Central memory CD8-positive, alpha-beta T cell (primary cell): Measurements from ENCODE around the gene CXCR5.

Source experiments
- ATAC-seq: fragments of 150-1000 bp; cut with Tn5 transposase; replicated peaks from 2 replicates; pipeline ENCODE4 v1.10.0; 2022; ENCODE audit warnings: mild to moderate bottlenecking, moderate FRiP score, moderate number of reproducible peaks; ENCODE audit not compliant: poor library complexity, severe bottlenecking; ENCODE audit errors: extremely low read depth
- DNase-seq, 2 donors: peaks; one replicate each; pipeline ENCODE4 v3.0.0; 2021; ENCODE audit warnings: low spot score in 2 of 2
- H3K27ac Mint-ChIP-seq: one replicate; pipeline ENCODE4 v1.8.0; 2022; ENCODE audit warnings: low read depth, mild to moderate bottlenecking, moderate library complexity, mixed read lengths
- H3K27me3 Mint-ChIP-seq: one replicate; pipeline ENCODE4 v1.8.0; 2022; ENCODE audit warnings: mixed read lengths
- H3K36me3 Mint-ChIP-seq: one replicate; pipeline ENCODE4 v1.8.0; 2022; ENCODE audit warnings: mild to moderate bottlenecking, moderate library complexity, mixed read lengths; ENCODE audit not compliant: insufficient read depth
- H3K4me1 Mint-ChIP-seq: one replicate; pipeline ENCODE4 v1.8.0; 2022; ENCODE audit warnings: mixed read lengths
- H3K4me3 Mint-ChIP-seq: one replicate; pipeline ENCODE4 v1.8.0; 2022; ENCODE audit warnings: mild to moderate bottlenecking, moderate library complexity, mixed read lengths
- H3K9me3 Mint-ChIP-seq: one replicate; pipeline ENCODE4 v1.8.0; 2022; ENCODE audit warnings: mixed read lengths

Gene CXCR5

GRCh38 chr11:118931571-118931970 lies 47.9 kb downstream of the CXCR5 start:
- DNase-seq (no peak), ATAC-seq (no peak)
- Mint-ChIP-seq H3K4me1 (peaks cover 35% of the 10 kb centered on the region), H3K4me3 (no peak overlapping the region), H3K27ac (no peak overlapping the region), H3K9me3 (no peaks in the 10 kb centered on the region), H3K27me3 (no peaks in the 10 kb centered on the region), H3K36me3 (peaks cover 30% of the 10 kb centered on the region)

- ATAC-seq (no peak), DNase-seq (no peak)
- H3K36me3 Mint-ChIP-seq = peaks cover 16% of the 10 kb centered on the region
- no peak overlapping the region for H3K27ac Mint-ChIP-seq
- no peak overlapping the region for H3K4me3 Mint-ChIP-seq
- H3K9me3 Mint-ChIP-seq = no peaks in the 10 kb centered on the region
- H3K4me1 Mint-ChIP-seq = peaks cover 16% of the 10 kb centered on the region
- H3K27me3 Mint-ChIP-seq = peaks cover 4% of the 10 kb centered on the region
Measured at GRCh38 chr11:118933486-118933885, 49.8 kb downstream of the CXCR5 start.

- Mint-ChIP-seq H3K36me3 (peaks cover 3% of the 10 kb centered on the region), H3K27ac (no peak overlapping the region), H3K4me3 (no peak overlapping the region), H3K27me3 (peaks cover 15% of the 10 kb centered on the region), H3K9me3 (no peaks in the 10 kb centered on the region), H3K4me1 (peaks cover 15% of the 10 kb centered on the region)
- ATAC-seq (no peak), DNase-seq (no peak)
Measured at GRCh38 chr11:118935376-118935775, 51.7 kb downstream of the CXCR5 start.

- ATAC-seq = no peak
- peak overlapping the region; percentile 65 for H3K27ac Mint-ChIP-seq
- H3K9me3 Mint-ChIP-seq = no peaks in the 10 kb centered on the region
- H3K36me3 Mint-ChIP-seq = peaks cover 2% of the 10 kb centered on the region
- peaks cover 15% of the 10 kb centered on the region for H3K27me3 Mint-ChIP-seq
- peaks cover 11% of the 10 kb centered on the region for H3K4me1 Mint-ChIP-seq
- DNase-seq = no peak
- no peak overlapping the region for H3K4me3 Mint-ChIP-seq
Measured at GRCh38 chr11:118938491-118939403, 55.1 kb downstream of the CXCR5 start.

GRCh38 chr11:118939404-118939915 lies 55.8 kb downstream of the CXCR5 start:
- H3K4me1 Mint-ChIP-seq = peaks cover 11% of the 10 kb centered on the region
- DNase-seq (no peak), ATAC-seq (no peak)
- H3K9me3 Mint-ChIP-seq = no peaks in the 10 kb centered on the region
- peak overlapping the region; percentile 65 for H3K27ac Mint-ChIP-seq
- H3K27me3 Mint-ChIP-seq = peaks cover 15% of the 10 kb centered on the region
- peaks cover 2% of the 10 kb centered on the region for H3K36me3 Mint-ChIP-seq
- H3K4me3 Mint-ChIP-seq = no peak overlapping the region

GRCh38 chr11:118939953-118940598 lies 56.4 kb downstream of the CXCR5 start:
- DNase-seq = no peak
- no peak overlapping the region for H3K27ac Mint-ChIP-seq

GRCh38 chr11:118947091-118947490 lies 63.4 kb downstream of the CXCR5 start:
- Mint-ChIP-seq H3K4me3 (no peak overlapping the region), H3K27me3 (peaks cover 10% of the 10 kb centered on the region), H3K27ac (no peak overlapping the region), H3K4me1 (no peaks in the 10 kb centered on the region), H3K36me3 (no peaks in the 10 kb centered on the region), H3K9me3 (no peaks in the 10 kb centered on the region)
- no peak for DNase-seq
- ATAC-seq = no peak

More at GRCh38 chr11:118939953-118940598, 56.4 kb downstream of the CXCR5 start:
- Mint-ChIP-seq H3K36me3 (peaks cover 2% of the 10 kb centered on the region), H3K9me3 (no peaks in the 10 kb centered on the region), H3K4me3 (peak overlapping the region; percentile 44), H3K4me1 (peaks cover 11% of the 10 kb centered on the region), H3K27me3 (peaks cover 15% of the 10 kb centered on the region)
- ATAC-seq = peak; percentile 62
